ENCODE data around the gene ZNF613.
"Not testable (repeated sequence)": the region's sequence is repeated elsewhere in the genome, so short reads cannot be mapped to it uniquely, and the experiment has no call there.

The ZNF613 gene

GRCh38 chr19:51926784-51927741 lies at the start of gene ZNF613:
ZNF613 (plus strand) TSS chr19:51927472; CDS start chr19:51936221, 8,749 bp downstream.
- peak; percentile 83 for FAIRE-seq

DNA sequence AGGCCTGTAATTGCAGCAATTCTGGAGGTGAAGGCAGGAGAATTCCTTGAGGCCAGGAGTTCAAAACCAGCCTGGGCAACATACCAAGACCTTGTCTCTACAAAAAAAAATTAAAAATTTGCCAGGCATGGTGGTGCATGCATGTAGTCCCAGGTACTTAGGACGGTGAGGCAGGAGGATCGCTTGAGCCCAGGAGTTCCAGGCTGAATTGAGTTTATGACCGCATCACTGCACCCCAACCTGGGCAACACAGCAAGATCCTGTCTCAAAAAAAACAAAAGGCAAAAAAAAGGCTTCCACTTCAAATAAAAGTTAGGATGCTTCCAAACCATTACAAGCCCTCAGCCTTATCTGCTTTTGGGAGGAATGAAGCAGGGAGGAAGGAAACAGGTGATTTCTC lies 44.8 kb upstream of the ZNF613 start:
- FAIRE-seq = no peak

DNA sequence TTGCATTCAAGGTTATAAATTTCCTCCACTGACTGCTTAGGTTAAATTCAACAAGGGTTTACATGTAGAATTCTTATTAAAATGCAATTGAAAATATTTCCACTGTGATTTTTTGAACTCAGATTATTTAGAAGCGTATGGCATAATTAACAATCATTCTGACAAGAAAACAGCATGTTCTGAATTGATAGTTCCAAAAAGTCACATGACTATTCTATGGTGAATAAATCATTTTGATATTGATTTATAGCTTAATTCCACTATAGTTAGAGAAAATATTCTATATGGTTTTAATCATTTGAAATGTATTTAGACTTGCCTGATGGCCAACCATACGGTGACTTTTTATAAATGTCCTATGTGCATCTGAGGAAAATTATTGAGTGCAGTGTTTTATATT lies 42.6 kb upstream of the ZNF613 start:
- no peak for FAIRE-seq

GRCh38 chr19:51887522-51888498 lies 39.5 kb upstream of the ZNF613 start, which contains the start of gene ZNF577:
ZNF577 (minus strand) TSS chr19:51887951; CDS start chr19:51880382, 7,569 bp downstream.
- no peak for FAIRE-seq

- FAIRE-seq = no peak
Measured at GRCh38 chr19:51889934-51890333, 37.3 kb upstream of the ZNF613 start.

- no peak for FAIRE-seq
Measured at GRCh38 chr19:51891193-51891747, 36.0 kb upstream of the ZNF613 start.

- FAIRE-seq = no peak
Measured at GRCh38 chr19:51901860-51902259, 25.4 kb upstream of the ZNF613 start.

DNA sequence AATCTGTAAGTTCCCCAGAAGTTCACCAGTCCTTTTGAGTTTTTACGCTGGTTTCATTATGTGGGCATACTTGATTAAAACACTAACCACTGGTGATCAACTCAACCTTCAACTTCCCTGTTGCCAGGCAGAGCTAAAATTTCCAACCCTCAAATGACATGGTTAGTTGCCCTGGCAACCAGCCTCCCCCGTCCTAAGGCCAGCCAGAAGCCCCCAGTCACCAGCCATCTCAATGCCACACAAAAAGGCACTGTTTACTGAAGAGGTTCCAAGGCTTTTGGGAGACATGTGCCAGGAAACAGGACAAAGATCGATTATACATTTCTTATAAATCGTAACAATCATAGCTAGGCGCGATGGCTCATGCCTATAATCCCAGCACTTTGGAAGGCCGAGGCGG lies 24.1 kb upstream of the ZNF613 start:
- no peak for FAIRE-seq

DNA sequence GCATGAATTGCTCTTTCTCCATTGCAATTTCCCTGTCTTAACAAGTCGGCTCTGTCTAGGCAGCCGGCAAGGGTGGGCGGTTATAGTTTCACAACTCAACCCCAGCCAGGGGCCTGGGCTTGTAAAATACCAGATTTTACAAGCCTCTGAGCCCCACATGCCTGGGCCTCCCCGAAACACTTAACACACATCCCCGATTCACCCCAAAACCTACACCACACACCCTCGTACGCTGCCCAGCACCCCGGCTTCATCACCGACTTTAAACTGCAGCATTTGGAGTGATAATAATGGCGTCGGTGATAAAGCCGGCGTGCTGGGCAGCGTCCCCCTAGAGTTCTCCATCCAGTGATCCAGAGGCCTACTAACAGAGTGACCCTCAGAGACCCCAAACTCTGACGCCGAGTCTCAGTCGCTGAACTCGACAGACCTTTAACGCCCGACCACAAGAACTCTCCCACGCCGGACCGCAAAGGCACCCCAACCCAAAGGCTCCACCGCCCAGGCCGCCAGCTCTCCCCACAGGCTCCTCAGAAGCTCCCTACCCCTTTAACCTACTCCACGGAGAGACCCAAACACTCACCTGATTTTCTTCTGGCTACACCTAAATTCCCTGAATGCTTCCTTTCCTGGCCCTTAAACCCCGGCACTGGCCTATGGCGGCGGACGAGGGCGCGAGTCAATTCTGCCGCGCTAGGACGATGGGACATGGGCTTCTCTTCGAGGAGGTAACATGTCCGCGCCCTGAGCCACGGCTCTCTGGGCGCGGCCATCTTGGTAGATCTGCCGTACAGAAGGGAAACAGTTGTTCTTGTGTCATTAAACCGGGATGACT lies 22.7 kb upstream of the ZNF613 start, which contains the start of gene ZNF649:
TSS of gene ZNF649 (minus strand) at position 687 of the 835 bp plus-strand sequence. CDS start 4,910 bp downstream, outside the sequence.
- FAIRE-seq = peak; percentile 88

GRCh38 chr19:51905206-51905605 lies 22.1 kb upstream of the ZNF613 start:
- no peak for FAIRE-seq

- not testable (repeated sequence) for FAIRE-seq
Measured at GRCh38 chr19:51905639-51906038, 21.6 kb upstream of the ZNF613 start.

DNA sequence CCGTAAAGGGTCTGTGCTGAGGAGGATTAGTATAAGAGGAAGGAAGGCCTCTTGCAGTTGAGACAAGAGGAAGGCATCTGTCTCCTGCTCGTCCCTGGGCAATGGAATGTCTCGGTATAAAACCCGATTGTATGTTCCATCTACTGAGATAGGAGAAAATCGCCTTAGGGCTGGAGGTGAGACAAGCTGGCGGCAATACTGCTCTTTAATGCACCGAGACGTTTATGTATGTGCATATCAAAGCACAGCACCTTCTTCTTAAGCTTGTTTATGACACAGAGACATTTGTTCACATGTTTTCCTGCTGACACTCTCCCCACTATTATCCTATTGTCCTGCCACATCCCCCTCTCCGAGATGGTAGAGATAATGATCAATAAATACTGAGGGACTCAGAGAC lies 21.2 kb upstream of the ZNF613 start:
- not testable (repeated sequence) for FAIRE-seq

DNA sequence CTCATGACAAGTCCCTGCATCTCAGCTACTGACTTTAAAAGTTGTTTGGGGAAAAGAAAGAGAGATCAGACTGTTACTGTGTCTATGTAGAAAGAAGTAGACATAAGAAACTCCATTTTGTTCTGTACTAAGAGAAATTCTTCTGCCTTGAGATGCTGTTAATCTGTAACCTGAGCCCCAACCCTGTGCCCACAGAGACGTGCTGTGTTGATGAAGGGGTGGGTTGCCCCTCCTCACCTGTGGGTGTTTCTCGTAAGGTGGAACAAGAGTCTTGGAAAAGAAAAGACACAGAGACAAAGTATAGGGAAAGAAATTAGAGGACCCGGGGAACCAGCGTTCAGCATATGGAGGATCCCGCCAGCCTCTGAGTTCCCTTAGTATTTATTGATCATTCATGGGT lies 19.3 kb upstream of the ZNF613 start:
- FAIRE-seq = not testable (repeated sequence)

GRCh38 chr19:51915324-51915867 lies 11.9 kb upstream of the ZNF613 start:
- no peak for FAIRE-seq

DNA sequence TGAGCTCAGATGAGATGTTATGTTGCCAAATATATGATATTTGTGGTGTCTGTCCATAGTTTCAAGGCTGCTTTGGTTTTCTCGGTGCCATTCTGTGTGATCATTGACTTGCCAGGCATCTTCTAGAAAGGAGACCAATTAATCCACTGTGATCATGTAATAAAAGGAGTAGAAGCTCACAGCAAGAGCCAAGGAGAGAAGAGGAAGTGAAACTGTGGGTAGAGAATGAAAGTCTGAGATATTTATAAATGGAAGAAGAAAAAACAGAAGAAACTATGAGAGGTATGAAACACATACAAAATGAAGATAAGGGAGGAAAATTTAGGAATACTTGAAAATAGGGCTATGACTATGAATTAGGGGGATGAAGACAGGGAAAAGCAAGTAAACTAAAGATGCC lies 11.1 kb upstream of the ZNF613 start:
- FAIRE-seq = no peak

GRCh38 chr19:51919606-51920005 lies 7.7 kb upstream of the ZNF613 start:
- FAIRE-seq = no peak

DNA sequence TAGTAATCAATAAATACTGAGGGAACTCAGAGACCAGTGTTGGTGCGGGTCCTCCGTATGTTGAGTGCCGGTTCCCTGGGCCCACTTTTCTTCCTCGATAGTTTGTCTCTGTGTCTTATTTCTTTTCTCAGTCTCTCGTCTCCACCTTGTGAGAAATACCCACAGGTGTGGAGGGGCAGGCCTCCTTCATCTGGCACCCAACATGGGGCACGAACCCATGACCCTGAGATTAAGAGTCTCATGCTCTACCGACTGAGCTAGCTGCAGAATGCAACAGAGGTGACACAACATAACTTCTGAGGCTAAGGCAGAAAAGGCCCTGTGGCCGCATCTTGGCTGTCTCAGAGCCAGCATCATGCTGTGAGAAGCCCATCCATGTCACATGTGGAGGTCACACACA lies 5.3 kb upstream of the ZNF613 start:
- no peak for FAIRE-seq

- FAIRE-seq = no peak
Measured at GRCh38 chr19:51926426-51926783, 867 bp upstream of the ZNF613 start.

- FAIRE-seq = no peak
Measured at GRCh38 chr19:51927859-51928258, 587 bp downstream of the ZNF613 start.

DNA sequence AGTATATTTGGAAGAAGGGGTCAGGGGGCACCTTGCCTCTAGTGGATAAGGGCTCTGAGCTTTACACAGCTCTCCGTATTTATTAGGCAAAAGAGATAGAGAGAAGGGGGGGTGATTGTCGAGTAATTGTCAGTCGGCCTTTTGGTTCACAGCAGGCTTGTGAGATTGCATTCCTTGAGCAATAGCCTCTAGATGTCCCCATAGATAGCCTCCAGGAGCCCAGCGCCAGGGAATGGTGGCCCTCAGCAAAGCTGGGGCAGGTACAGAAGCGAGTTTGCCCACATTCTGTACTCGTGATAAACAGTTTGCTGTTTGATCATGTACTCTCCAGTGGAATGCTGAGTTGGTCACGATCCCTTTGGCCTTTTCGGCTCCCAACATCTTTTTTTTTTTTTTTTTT lies 4.6 kb downstream of the ZNF613 start:
- no peak for FAIRE-seq

DNA sequence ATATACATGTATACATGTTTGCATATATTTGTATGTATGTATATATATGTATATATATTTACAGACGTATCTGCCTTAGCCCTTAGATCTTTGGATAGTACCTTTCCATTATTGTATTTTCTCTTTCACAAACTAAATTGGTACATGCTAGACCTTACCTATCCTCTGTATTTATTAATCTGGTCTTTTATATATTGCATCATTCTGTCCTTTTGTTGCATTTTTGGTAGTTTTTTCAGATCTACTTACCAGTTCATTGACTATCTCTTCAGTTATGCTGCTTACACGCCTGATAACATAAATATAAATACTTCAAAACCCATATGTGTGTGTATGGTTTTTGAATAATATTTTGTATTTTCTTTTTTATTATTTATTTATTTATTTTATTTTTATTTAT lies 11.7 kb downstream of the ZNF613 start:
- FAIRE-seq = no peak
